GM15510 (cell line): ENCODE measurements around the gene ODAD2.

ENCODE experiments used
- POLR2A ChIP-seq: IDR thresholded peaks from 3 replicates; pipeline ENCODE4 v1.6.1; 2011; ENCODE audit warnings: borderline replicate concordance; ENCODE audit not compliant: insufficient read length; ENCODE audit errors: extremely low read depth

The ODAD2 gene

GRCh38 chr10:27899058-27899457 is 99.8 kb downstream of the ODAD2 start:
- TF ChIP-seq POLR2A = no peak

DNA sequence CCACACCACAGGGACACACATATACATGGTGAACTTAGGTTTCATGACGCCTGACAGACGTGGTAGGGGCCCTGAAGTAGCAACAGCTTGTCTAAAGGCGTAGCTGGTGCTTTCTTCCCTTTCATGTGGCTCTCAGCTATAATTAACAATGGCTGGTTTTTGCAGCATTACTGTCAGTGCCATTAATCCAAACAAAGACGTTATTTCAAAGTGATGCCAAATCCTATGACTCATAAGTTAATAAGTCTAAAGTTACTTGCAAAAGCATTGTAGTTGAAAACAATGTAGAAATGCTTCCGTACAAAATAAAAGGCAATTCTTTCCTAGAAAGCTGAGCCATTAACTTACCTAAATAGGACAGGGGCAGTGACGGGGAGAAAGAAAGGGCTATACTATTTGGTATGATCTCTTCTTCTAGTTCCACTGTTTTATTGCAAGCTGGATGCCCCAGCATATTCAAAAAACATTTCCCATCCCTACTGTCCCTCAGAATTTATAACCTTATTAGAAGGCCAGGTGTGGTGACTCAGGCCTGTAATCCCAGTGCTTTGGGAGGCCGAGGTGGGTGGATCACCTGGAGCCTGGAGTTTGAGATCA is 105.4 kb downstream of the ODAD2 start:
- TF ChIP-seq POLR2A = no peak

GRCh38 chr10:27890971-27891370 is 107.9 kb downstream of the ODAD2 start:
- TF ChIP-seq POLR2A = no peak

DNA sequence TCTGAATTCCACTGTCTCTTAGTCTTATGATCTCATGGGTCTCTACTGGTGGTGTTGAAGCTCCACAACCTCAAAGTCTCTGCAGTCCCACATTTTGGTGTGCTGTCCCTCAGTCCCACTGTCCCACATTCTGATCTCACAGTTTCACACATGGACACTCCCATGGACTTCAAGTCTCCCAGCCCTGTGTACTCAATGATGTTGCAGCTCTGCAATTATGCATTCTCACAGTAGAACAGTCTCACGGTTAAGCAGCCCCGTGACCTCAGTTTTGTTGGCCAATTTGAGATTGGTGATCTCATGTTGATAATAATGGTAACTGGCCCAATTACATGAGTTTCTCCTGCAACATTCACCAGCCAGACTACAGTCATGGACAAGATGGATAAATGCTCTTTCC is 109.4 kb downstream of the ODAD2 start:
- TF ChIP-seq POLR2A = no peak

GRCh38 chr10:27884185-27884641 is 114.7 kb downstream of the ODAD2 start:
- no peak for TF ChIP-seq POLR2A

- TF ChIP-seq POLR2A = no peak
Observed at GRCh38 chr10:27878281-27878680, 120.6 kb downstream of the ODAD2 start.

DNA sequence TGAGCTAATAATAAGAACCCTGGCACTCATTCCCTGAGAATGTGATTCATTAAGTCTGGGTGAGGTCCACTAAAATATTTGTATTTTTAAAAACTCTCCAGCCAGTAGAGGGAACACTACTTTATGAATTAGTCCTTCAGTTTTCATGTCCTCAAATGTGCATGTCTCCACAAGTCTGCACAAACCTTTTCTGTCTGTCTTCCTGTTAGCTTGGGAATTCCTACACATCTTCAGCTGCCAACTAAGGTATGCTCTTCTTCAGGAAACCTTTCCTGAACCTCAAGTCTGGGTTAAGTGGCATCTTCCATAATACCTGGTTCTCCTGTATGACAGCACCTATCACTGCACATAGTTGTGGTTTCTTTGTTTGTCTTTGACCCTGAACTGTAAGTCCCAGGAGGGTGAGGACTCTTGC is 133.7 kb downstream of the ODAD2 start:
- TF ChIP-seq POLR2A = no peak

GRCh38 chr10:27861781-27862180 is 137.1 kb downstream of the ODAD2 start:
- no peak for TF ChIP-seq POLR2A

GRCh38 chr10:27857616-27858015 is 141.3 kb downstream of the ODAD2 start:
- no peak for TF ChIP-seq POLR2A

DNA sequence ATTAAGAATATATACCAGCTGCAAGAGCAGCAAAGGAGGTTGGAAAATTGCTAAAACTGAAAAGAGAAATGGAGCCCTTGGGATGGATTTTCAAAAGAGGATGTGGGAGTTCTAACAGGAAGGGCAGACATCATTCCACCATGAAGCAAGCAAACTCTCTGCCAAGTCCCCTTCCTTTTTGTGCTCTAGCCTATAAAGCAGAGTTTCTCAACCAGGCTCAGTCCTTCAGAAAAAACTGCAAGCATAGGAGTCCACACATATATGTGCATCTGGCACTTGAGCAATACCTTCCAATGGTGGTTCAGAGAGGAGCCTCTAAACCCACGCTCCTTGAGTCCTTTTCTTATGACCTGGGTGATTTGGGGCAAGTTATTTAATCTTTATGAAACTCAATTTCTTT is 154.7 kb downstream of the ODAD2 start:
- no peak for TF ChIP-seq POLR2A

DNA sequence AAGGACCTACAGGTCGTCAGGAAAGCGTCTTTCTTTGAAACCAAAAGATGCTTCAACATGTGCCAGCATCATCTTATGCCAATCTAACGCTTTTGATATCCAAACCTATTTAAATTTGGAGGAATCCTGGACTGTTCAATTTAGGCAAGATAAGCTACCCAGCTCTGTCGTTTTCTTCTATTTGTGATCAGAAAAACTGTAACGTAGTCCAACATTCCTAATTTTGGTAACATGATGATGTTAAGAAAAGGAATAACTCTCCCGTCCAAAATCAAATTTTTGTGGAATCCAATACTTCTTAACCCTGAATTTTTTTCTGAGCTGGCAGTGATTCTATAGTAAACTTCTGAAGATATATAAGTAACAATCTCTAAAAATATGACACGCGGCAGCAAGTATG is 160.0 kb downstream of the ODAD2 start:
- no peak for TF ChIP-seq POLR2A

DNA sequence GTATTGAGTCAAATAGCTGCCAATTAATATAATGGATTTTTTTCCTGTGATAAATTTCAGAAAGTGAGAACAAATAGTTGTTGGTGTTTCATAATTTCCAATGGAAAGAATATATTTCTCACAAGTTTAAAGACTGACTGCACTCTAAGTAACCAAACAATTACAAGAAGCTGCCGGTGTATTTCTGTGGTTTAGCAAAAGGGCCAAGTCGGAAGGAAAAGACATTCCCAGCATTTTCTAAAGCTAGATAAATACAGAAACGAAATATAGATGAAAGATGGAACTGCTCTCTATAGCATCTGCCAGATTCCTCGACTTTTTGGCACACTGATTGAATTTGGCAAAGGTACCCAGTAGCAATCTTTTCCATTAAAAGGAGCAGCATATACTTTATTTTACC is 160.5 kb downstream of the ODAD2 start:
- no peak for TF ChIP-seq POLR2A

DNA sequence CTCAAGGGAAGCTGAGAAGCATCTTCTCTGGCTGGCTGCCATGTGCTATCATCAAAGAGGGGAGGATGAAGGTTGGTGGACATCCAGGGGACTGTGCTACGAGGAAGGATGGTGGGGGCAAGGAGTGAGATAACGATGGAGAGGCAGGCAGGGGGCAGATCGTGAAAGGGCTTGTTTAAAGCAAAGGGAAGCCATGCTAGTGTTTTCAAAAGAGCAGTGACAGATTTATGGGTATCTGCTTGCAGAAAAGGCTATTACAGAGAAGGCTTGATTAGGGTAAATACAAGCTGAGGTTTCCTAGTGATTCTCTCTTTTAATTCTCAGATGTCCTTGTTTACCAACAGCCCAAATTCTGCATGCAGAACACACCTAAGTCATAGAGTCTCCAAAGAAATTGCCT is 164.4 kb downstream of the ODAD2 start:
- no peak for TF ChIP-seq POLR2A

GRCh38 chr10:27833792-27834191 is 165.1 kb downstream of the ODAD2 start:
- no peak for TF ChIP-seq POLR2A

DNA sequence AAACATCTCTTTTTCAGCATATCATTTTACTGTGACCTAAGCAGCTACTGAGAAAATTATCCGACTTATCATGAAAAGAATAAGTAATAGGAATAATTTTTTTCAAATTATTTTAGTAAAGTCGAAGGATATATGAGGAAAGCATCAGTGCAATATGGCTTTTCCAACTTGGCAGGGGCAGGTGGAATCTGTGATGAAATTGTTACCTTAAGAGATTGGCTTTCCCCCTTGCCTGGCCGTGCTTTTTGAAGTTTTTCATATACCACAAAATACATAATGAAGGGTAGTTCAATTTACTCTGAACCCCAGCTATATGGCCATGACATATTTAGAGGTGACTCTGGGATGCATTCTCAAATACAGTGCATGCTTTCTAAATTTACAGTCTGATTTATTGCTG is 166.1 kb downstream of the ODAD2 start:
- TF ChIP-seq POLR2A = no peak

DNA sequence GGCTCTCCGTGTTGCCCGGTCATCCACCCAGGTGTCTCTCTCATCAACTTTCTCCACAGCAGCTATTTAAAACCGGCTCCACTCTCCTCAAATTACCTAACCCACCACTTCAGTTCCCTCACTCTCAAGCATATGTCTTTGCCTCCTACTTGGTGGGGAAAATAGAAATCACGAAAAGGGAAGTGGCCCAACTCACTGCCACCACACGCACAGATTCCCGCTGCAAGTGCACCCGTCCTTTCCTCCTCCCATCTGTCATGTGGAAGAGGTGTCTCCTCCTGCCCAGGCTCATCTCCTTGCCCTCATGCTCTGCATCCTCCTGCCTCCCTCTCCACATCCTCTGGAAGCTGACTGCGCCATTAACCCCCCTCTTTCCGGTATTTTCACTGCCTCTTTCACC is 172.5 kb downstream of the ODAD2 start:
- no peak for TF ChIP-seq POLR2A

- TF ChIP-seq POLR2A = no peak
Observed at GRCh38 chr10:27822301-27822700, 176.6 kb downstream of the ODAD2 start.
